Activated CD4-positive, alpha-beta T cell treated with anti-CD3 and anti-CD28 coated beads for 4 hours (primary cell): ENCODE results near the gene ITPK1.

Experiments used
- DNase-seq, 2 donors: peaks; one replicate each; pipeline ENCODE4 v3.0.0-alpha.2; 2020

Gene ITPK1

GRCh38 chr14:92945544-92945943, 170.2 kb downstream of the ITPK1 start:
- DNase-seq = no peak

- DNase-seq = no peak
Observed at GRCh38 chr14:92944976-92945375, 170.7 kb downstream of the ITPK1 start.

DNA sequence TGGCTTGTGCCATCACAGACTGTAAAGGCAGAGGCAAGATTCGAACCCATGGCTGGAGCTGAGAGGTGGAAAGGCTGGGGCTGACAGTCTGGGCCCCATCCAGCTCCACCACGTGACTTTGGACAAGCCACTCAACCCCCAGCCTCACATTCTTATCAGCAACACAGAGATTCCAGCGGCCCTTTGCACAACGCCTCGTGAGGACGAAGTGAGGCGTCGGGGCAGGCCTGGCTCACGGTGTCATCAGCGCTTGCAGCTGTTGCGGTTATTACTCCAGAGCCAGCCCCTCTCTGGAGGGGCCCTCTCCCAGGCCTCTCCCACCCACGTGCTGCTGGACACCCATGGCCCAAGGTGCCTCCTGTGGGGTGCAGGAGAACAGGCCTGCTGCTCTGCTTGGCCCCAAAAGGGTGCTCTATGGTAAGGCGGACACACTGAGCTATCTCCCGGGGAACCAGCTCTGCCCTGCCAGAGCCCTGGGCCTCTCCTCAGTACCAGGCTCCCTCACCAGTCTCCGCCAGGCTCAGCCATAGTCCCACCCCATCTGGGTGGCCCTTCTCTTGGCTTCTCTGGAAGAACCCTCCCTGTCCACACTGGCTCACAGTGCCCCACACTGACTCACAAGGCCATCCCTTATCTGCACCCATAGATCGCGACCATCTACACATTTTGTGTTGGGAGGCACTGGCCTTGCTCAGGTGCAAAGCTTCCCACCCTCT, 171.7 kb downstream of the ITPK1 start:
- no peak for DNase-seq

DNA sequence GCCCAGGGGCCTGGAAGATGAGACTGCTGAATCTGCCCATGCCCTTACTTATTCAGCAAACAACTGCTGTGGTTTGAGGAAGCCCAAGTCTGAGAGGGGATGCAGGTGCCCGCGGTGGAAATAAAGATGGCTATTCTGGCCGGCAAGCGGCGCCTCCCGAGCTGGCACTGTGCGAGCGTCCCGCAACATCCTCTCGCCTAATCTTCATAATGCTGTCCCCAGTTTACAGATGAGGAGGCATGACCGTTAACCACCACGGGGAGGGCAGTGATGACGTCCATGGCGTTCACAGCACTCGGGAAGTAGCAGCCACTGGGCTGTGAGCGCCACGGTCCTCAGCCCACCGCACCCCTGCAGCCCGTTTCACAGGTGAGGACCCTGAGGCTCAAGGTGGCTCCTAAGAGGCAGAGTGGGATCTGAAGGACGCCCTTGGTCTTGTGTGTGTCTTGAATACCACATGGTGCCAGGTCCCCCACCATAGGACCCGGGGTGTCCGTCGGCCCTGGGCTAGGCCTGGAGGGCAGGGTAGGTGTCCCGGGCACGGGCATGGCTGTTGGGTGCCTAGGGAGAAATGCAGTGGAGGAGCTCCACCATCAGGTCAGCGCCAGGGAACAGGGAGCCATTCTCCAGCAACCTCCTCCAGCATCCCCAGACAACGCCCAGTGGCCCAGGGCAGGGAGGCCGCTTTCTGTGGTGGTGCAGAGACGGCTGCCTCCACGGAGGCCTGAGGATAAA, 172.6 kb downstream of the ITPK1 start:
- no peak for DNase-seq

DNA sequence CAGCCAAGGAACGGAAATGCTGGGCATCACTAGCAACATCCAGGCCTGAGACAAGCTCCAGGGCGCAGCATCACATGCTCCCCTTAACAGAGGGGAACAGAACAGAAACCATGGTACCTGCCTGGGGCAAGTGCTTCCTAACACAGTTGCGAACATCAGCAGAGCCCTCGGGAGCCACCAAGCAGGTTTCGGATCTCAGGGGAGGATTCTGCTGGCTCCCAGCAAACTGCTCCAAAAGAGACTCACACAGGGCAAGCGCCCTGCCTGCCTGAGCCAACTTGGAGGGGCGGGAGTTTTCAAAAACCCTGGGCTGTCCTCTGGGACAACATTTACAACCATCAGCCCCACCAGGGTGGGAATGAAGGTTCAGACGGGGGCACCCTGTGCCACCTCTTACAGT, 173.1 kb downstream of the ITPK1 start:
- DNase-seq = no peak

DNA sequence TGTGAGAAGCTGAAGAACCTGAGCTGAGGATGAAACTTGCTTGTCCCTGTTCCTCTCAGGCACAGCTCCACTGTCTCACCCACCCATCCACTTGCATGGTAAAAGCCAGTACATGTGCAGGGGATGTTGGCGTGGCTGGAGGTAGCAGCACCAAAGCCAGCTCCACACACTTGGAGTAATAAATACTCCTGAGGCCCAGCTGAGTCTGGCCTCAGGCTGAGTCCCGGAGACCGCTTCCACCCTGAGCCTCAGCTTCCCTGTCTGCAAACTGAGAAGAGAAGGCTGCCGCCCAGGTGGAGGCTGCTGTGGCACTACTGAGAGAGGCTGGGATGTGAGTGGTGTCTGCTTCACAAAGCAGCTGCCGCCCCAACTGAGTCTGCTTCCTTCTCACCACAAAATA, 173.6 kb downstream of the ITPK1 start:
- DNase-seq = no peak

- DNase-seq = no peak
Observed at GRCh38 chr14:92941531-92941930, 174.2 kb downstream of the ITPK1 start.

GRCh38 chr14:92940543-92940942, 175.2 kb downstream of the ITPK1 start:
- no peak for DNase-seq

- no peak for DNase-seq
Observed at GRCh38 chr14:92939699-92940098, 176.0 kb downstream of the ITPK1 start.

DNA sequence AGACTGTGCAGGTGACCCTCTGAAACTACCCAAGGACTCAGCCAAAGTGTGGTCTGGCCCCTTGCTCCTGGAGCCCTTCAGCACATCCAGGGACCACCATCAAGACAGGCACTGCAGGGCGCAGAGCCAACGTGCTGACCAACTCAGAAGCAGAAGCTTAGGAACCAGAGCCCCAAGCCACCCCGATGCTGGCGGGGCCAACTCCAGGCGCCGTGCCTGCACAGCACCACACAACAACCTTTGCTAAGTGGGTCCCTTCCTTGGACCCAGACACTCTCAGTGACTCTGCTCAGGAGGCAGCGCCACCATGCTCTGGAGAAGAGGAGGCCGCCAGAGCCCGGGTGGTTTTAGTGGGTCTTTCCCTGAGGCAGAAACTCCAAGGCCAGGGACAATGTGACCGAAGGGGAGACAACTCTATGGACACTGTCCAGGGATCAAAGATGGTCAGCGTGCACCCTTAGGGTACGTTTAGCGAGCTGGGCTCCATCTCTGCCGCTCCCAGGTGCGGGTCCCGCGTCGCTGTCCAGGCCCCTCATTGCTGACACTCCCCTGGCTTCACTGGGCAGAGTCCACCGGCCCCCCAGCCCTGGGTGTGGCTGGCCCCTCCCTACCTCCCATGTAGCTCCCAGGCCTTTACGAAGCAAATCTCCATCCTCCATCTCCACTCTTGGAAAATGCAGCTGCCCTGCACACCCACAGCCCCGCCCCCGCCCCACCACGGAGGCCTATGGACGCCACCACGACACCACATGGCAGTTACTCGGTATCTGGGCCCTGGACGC, 176.6 kb downstream of the ITPK1 start:
- DNase-seq = no peak

GRCh38 chr14:92938235-92938875, 177.4 kb downstream of the ITPK1 start:
- no peak for DNase-seq

DNA sequence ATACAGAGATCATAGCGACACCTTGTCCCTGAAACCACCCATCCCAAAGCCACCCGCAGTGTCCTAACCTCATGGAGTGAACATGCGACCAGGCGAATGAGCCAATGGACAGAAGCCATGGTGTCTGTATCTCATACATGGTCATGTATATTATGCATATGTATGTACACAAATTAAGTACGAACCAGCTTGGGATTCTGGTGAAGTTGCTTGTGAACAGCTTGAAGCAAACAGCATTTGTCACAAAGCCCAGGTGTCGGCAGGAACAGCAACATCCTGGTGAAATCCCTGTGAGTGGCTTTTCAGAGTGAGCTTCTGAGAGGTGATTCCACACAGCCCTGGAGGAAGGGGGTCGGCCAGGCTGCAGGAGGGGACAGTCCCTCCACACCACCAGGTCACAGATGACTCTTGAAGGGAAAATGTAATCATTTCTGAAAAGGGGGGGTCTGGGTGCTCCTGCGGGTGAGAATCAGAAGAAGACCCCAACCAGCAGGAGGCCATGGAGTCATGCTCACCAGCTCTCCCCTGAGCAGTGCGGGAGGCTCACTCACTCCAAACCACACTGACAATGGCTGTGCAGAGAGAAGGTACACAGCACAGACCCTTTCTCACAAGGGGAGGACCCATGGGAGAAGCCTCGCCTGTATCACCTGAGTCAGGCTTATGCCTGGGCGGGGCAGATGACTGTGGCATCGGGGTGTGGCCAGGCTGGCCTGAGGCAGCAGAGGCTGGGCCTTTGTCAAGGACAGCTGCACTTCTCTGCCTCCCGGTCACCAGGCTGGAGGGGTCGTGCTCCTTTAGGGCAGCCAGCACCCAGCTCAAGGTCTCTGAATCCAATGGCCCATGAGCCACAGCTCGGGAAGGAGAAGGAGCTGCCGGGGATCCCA, 178.4 kb downstream of the ITPK1 start:
- no peak for DNase-seq

GRCh38 chr14:92936085-92936484, 179.6 kb downstream of the ITPK1 start:
- no peak for DNase-seq

DNA sequence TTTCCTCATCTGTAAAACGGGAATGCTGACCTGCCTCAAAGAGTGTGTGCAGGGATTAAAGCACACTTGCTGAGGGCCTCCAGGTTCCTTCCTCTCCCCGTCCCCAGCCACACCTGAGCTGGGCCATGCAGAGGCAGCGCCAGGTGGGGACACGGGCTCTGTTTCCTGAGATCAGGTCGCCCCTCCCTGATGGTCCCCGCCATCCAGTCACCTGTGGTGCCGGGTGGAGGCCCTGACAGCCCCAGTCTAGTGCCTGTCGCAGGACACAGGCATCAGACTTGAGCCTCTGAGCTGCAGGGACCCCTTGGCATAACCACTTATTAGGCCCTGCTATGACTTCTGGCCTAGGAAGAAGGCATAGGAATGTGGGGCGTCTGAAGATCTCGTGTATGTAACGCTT, 180.3 kb downstream of the ITPK1 start:
- DNase-seq = no peak

- no peak for DNase-seq
Observed at GRCh38 chr14:92934196-92935085, 181.3 kb downstream of the ITPK1 start.

DNA sequence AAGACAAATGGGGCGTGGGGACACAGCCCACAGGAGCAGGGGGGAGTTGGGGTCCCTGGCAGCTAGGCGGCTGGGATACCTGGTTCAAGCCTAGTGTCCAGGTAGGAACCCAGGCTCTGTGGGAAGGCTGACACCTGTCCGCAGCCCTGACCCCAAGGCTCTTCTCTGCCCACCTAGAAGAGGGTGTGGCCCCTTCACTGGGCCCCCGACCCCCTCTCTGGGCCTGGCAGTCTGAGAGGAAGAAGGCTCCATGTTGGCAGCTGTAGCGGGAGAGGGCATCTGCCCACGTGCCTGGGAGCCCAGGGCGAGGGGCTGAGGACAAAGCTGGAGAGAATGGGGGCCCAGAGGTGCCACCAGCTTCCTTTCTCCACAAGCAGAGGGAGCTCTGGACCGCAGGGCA, 182.2 kb downstream of the ITPK1 start:
- no peak for DNase-seq

DNA sequence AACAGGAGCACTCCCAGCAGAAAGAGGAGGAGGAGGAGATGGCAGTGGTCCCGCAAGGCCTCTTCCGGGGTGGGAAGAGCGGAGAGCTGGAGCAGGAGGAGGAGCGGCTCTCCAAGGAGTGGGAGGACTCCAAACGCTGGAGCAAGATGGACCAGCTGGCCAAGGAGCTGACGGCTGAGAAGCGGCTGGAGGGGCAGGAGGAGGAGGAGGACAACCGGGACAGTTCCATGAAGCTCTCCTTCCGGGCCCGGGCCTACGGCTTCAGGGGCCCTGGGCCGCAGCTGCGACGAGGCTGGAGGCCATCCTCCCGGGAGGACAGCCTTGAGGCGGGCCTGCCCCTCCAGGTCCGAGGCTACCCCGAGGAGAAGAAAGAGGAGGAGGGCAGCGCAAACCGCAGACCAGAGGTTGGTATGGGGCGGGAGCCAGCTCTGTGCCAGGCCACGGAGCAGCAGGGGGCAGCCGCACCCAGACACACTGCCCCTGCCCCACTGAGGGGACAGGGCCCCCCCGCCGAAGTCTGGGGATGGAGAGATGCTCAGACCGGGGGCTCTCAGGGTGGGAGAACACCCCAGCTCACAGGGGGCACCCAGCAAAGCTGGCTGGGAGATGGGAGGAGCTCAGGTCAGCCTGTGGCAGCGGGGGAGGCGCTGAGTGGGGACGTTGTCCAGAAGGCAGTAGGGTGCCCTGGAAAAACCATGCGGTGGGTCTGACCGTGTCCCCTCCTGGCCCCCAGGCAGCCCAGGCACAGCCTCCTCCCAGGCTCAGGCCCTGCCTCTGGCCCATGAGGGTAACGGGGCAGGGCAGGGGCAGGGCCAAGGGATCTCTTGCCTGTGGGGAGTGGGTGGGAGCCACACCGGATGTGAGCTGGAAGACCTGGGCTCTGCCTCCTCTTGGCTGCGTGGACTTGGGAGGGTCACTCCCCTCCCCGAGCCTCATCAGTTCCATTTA, 183.0 kb downstream of the ITPK1 start:
- DNase-seq = no peak

- DNase-seq = no peak
Observed at GRCh38 chr14:92931681-92932447, 183.9 kb downstream of the ITPK1 start.
